Renal pelvis (tissue), 4 donors: ENCODE results near the gene MAD1L1. TPM values are rescaled to one million over a fixed set of nuclear protein-coding genes. Genes with fewer than 3 reads are reported as not detected.

Source experiments
- DNase-seq: peaks from one replicate; pipeline ENCODE4 v3.0.0-alpha.2; 2013
- polyA plus RNA-seq, 3 donors: library from polyadenylated mRNA; unstranded; fragments of 120-200 nt; gene quantifications; one replicate each; pipeline ENCODE4 v1.2.1, GENCODE V29; 2013; ENCODE audit not compliant: insufficient read length in 3 of 3

The MAD1L1 gene
- polyA plus RNA-seq, 3 donors = 27.0 to 27.6 (median 27.3) TPM

DNA sequence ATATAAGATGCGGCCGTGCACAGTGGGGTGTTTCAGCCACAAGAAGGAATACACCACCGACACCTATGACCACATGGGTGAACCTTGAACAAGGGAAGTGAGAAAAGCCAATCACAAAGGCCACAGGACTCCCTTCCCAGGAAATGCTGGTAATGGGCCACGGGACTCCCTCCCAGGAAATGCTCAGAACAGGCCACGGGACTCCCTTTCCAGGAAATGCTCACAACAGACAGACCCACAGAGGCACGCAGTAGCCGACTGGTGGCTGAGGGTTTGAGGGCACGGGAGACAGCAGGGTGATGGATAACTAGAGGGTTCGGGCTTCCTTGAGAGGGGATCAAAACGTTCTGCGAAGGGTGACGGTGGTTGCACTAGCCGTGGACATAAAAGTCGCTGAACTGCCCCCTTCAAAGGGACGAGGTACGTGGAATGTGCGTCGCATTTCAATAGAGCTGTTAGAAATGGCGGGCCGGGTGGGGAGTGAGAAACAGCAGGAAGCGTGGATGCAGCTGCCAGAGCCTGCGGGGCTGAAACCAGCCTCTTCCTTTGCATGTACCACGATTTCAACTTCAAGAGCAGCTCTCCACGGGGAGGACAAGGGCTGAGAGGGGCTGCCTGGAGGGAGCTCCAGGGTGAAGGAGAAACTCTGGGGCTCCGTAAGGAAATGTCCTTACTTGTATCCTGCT is 288.7 kb downstream of the MAD1L1 start:
- no peak for DNase-seq

DNA sequence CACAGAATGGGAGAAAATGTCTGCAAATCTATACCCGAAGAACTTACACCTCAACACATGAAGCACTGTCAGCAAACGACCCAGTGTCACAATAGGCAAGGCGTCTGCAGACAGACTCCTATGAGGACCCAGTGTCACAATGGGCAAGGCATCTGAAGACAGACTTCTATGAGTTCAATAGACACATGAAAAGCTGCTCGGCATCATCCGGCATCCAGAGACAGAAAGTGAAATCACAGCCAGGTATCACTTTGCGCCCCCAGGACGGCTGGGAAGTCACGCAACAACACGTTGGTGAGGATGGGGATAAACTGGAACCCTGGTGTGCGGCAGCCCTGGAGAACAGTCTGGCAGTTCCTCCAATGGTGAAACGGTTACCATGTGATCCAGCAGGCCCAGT is 289.4 kb downstream of the MAD1L1 start:
- DNase-seq = no peak

DNA sequence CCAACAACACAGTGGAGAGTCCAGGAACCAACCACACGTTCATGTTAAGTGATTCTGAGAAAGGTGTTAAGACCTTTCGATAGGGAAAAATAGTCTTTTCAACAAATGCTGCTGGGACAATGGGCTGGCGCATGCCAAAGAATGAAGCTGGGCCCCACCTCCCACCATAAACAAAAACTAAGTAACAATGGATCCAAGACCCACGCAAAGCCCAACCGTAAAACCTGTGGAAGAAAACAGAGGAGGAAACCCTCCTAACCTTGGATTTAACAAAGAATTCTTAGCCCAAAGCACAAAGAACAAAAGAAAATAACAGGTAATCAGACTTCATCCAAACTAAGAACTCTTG is 289.8 kb downstream of the MAD1L1 start:
- no peak for DNase-seq

DNA sequence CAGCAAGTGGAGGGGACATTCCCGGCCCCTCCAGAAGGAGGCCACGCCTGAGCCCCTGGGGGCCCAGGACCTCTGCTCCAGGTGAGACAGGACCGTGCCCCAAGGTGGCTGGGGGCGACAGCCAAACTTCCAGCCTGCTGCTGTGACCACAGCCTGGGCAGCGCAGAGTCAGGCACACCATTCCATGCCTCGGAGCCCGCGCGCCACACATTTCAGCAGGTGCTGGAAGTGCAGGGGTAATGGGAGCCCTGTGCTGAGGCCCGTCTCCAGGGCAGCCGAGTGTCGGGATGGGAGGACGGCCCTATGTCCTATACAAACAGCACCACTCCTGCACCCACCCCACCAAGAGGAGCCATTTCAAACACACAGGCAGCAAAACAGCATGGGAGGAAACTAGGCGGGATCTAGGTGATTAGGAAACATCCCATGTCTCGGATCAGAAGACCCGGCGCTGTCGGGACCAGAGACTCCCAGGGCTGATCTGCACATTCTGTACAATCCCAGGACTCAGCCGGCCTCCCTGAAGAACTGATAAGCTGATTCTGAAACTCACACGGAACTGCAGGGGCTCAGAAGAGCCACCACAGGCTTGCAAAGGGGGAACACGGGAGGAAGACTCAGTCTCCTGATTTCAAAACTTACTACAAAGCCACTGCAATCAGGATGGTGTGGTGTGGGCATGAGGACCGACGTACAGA is 290.4 kb downstream of the MAD1L1 start:
- no peak for DNase-seq

DNA sequence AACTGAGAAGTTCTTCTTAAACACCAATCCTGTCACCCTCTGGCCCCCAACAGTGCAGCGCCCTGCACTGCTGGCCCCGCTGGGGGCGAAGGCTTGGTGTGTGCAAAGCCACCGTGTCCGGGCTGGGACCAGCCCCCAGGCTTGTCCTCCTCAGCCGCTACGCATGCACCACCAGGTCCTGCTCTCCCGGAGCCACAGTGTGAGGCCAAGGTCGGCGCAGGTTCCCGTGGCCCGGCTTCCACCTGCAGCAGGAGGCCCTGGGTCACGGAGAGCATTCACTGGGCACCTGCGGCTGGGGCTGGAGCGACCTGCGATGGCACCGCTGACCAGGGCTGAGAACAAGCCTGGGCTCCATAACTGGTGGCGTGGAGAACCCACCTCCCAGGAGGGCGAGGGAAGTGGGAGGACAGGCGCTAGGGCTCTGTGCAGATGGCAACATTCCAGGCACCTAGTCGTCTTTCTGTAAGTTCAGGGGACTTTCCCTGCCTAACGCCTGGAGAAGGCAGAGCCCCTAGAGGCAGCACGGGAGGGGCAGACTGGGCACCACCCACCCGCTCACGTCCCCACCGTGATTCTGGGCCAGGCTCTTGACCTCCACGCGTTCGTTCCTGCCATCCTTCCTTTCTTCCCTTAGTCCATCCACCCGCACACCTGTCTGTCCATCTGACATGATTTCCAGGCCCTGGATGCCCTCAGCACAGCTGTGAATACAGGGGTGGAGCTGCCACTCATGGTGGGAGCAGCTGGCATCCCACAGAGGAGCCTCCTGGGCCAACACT is 291.1 kb downstream of the MAD1L1 start:
- DNase-seq = no peak

DNA sequence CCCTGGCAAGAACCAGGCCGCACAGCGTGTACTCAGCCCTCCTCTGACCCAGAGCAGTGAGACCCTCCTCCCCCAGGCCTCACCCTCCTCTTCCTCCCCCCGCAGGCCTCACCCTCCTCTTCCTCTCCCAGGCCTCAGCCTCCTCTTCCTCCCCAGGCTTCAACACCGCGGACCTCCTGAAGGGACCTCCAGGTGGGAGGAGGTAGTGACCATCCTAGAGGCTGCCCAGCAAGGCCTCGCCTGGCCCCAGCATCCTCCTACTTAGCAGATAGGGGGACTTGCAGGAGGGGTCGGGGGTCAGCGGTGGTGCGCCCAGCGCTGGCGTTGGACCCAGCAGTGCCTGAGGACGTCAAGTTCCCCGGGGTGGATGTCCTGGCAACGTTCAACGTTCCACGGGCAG is 291.9 kb downstream of the MAD1L1 start:
- no peak for DNase-seq

DNA sequence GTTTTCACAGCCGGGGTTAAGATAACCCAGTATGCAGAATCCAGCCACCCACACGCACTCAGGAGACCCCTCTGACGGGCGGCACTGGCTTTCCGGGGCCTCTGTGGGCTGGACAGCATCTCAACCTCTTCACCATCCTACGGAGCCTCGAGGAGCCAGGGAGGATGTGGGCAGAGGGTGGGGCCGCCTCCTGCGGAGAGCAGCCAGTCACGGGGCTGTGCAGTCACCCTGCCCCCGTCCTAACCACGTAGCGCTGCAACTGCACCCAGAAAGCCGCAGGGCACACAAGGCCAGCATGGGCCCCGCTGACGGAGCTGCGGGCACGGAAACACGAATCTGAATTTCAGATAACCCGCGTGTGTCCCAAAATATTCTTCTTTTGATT is 292.4 kb downstream of the MAD1L1 start:
- DNase-seq = no peak

DNA sequence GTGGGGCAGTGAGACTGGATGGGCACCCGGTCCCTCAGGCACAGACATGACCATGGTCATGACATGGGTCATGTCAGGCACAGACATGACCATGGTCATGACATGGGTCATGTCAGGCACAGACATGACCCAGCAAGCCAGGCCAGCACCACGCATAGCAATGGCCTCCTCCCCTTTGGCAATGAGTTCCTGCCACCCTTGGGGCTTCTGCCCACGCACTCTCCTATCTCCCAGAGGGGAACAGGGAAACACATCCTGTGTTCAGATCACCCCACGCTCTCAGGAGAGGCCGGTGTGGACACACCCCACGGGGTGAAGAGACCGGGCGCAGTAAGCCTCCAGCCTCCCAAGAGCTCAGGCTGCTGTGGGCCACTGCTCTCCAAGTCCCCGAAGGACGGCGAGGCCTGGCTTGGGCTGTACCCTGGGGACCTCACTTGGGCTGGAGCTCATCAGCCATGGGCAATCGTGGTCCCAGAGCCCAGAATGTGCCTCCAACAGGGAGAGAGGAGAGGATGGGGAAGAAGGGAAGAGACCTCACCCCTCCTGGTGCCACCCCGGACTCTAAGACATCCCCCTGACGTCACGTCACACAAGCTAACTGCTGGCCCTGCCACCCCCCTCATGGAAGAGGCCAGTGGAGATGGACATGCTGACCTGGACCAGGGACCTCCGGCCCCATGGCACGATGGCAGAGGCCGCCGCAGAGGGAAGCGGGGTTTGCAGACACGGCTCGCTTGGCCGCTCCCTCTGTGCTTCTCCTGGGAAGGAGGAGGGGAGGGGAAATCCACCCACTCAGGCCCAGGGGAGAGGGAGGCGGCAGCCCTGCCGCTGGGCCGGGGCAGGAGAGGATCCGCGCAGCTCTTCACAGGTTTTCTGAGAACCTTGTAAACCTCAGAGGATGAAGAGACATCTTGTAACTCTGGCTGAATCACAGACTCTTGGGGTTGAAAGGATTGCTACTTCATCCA is 293.0 kb downstream of the MAD1L1 start:
- no peak for DNase-seq

DNA sequence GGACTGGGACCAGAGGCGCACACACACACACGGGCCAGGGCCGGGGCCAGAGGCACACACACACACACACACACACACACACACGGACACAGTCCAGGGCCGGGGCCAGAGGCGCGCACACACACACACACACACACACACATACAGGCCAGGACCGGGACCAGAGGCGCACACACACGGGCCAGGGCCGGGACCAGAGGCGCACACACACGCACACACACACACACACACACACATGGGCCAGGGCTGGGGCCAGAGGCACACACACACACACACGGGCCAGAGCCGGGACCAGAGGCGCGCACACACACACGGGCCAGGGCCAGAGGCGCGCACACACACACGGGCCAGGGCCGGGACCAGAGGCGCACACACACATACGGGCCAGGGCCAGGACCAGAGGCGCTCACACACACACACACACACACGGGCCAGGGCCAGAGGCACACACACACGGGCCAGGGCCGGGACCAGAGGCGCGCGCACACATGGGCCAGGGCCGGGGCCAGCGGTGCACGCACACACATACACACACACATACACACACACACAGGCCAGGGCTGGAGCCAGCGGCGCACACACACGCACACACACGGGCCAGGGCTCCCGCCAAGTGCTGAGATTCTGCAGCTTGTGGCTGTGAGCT is 293.8 kb downstream of the MAD1L1 start:
- no peak for DNase-seq

DNA sequence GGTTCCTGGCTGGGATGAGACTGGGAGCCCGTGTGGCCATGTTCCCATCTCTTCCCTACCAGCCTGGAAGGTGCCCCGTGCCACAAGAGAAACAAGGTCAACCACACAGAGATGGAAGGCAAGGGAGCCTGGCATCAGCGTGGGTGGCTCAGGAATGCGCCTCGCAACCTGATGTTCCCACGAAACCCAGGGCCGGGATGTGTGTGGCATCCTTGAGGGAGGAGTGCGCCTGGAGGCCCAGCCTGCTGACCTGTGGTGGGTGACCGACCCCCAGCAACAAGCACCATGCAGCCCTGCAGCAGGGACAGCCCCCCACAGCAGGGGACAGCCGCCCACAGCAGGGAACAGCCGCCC is 295.5 kb downstream of the MAD1L1 start:
- DNase-seq = no peak

DNA sequence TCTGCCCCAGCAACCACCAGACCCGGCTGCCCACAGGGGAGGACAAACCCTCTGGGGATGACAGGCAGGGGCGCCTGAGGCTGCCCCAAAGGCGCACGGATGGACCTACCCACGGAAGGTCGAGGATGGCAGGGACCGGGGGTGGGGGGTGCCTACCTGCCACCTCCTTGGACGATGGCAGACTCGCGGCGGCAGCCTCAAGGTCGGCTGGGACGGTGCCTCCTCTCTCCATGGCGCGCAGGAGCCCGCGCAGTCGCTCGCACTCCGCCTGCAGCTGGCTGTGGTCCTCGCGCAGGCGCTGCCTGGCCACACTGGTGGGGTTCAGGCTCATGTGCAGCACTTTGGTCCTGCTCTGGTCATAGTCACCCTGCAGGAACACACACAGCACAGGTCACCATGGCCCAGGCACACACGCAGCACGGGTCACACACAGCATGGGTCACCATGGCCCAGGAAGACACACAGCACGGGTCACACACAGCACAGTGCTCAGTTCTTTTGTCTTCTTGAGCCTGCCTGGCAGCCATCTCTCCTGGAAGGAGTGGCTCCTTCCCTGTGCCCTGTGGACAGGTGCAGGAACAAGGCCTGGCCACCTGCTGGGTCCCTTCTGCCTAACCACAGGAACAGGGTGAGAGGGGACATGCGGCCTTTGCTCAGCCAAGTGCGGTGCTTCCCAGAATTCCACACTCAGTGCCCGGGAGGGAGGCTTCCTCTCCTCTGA is 296.1 kb downstream of the MAD1L1 start:
- DNase-seq = no peak

DNA sequence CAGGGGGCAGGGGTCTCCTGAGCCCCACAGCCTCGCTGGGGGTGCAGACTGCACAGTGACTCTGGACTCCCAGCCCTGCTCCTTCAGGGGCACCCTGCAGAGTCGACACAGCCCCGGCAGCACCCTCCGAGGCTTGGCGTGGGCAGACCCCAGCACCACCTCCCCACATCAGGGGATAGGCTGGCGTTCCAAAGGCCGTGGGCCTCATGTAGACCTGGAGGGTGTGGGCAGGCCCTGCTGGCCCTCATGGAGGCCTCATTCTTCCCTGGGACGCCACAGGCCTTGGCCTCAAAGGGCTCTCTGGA is 296.8 kb downstream of the MAD1L1 start:
- DNase-seq = no peak

DNA sequence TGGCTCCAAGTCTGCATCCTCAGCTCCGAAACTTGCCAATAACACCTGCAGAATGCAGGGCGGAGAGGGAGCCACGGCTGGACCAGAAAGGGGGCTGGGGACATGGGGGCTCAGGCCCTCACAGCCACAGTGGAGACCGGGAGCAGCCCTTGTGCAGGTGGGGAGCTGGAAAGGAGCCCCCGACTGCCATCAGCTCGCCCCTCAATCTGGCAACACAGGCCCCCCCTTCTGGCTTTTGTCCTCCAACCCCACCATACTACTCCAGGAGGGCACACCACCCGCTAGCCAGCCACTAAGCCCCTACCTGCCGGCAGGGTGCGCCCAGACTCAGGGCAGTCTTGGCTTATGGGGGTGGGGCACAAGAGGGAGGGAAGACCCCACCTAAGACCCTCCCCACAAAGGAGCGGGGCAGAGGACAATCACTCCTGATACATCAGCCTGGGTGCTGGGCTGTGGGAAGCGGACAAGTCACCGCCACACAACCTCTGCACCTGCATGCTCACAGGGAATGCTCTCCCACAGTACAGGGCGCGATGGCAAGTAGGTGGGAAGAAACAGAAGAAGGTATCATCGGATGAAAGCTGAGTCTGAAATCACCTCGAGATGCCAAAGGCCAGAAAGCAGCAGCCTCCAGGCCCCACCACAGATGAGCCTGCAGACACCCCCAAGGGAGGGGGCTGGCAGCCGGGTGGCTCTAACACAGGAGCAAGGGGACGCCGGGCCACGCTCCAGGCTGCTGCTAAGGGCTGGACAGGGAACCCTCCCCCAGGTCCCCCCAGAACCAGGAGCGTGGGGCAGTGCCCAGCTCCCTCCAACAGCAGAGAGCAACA is 297.4 kb downstream of the MAD1L1 start:
- no peak for DNase-seq

DNA sequence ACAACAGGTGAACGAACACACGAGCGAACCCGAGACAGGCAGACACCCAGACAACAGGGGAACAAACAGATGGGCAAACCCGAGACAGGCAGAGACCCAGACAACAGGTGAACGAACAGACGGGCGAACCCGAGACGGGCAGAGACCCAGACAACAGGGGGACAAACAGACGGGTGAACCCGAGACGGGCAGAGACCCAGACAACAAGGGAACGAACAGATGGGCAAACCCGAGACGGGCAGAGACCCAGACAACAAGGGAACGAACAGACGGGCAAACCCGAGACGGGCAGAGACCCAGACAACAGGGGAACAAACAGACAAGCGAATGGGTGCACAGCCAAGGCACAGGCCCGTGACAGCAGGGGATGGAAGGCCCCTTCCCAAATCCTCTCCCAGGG is 298.0 kb downstream of the MAD1L1 start:
- DNase-seq = no peak

DNA sequence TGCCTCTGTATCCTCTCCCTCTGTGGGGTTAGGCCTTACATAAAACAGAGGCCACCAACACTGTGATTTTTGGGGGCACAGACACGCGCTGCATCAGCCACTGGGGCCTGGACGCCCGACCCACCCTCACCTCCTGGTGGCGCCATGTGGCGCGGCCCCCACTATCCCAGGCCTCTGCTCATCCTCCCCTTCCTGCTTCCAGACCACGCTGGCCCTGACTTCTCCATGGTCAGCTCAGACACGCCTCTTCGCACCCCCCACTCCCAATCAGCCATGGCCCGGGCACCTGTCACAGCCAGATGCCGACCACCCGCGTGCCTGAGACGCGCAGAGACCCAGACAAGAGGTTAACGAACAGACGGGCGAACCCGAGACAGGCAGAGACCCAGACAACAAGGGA is 298.7 kb downstream of the MAD1L1 start:
- DNase-seq = no peak

DNA sequence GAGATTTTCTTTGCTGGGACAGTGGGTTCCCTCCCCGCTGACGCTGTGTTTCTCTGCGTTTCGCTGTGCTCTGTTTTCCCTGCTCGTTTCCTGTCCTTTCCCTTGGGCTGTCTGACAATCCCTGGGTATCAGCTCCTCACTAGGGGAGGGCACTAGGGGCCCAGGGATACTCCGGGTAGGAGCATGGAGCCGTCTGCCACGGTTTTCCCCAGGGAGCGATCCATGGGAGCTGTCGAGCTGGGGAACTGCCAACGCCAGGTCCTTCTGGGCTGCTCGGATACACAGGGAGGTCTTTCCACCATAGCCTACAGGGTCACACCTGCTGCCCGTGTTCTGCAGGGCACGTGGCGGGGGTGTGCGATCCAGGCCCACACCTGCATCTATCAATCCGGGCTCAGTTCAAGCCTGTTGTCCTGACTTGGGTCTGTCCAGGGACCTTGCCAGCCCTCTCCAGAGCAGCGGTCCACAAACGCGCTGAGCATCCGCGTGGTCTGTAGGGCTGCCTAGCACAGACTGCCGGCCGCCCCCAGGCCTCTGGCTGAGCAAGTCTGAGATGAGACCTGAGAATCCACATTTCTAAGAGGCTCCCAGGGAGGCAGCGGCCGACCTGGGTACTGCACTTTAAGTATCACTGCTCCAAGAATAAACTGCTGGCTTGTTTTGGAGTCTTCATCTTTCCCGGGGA is 299.5 kb downstream of the MAD1L1 start:
- no peak for DNase-seq

DNA sequence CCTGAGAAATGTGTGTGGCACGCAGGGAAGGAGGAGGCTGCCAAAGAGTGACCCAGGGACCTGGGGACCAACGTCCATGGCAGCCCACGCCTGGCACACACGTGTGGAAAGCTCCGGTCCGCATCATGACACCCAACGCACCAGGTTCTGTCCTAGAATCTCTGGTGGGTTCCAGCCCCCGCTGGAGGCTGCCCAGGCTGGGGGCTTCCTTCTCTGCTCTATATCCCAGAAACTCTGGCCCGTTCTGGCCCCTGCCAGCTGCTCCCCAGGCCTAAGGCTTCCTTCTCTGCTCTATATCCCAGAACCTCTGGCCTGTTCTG is 300.8 kb downstream of the MAD1L1 start:
- no peak for DNase-seq

DNA sequence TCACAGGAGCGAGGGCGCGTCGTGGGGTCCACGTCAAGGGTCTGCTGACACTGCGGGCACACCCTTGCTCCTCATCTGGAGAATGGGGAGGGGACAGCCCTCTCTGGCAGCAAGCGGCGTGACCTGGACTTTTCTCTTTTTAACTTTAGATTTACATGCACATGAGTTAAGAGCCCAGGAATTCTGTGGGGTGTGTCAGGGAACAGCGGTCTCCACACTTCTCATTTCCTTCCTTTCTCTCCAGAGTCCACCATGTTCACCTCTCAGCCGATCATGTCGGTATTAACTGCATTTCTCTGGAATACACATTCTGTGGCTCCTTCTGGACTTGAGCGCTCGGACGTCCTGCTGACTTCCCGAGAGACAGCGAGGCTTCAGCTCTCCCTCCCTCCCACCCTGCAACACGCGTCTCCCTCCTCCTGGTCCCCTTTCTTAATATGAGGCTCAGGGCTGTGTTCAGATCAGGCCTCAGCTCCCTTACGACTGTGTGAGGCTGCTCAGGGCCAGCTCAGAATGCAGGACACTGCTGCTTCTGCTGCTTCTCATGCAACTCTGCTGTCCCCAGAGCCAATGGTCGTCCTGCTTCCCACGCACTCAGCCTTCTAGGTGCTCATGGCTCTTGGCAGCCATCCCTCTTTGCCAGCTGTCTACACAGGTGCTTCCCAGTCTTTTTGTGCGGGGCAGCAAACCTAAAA is 301.3 kb downstream of the MAD1L1 start:
- no peak for DNase-seq
